ENCODE measurements around the gene GTF2A1.
"Not testable (repeated sequence)": the region's sequence is repeated elsewhere in the genome, so short reads cannot be mapped to it uniquely, and the experiment has no call there.

GTF2A1 gene

DNA sequence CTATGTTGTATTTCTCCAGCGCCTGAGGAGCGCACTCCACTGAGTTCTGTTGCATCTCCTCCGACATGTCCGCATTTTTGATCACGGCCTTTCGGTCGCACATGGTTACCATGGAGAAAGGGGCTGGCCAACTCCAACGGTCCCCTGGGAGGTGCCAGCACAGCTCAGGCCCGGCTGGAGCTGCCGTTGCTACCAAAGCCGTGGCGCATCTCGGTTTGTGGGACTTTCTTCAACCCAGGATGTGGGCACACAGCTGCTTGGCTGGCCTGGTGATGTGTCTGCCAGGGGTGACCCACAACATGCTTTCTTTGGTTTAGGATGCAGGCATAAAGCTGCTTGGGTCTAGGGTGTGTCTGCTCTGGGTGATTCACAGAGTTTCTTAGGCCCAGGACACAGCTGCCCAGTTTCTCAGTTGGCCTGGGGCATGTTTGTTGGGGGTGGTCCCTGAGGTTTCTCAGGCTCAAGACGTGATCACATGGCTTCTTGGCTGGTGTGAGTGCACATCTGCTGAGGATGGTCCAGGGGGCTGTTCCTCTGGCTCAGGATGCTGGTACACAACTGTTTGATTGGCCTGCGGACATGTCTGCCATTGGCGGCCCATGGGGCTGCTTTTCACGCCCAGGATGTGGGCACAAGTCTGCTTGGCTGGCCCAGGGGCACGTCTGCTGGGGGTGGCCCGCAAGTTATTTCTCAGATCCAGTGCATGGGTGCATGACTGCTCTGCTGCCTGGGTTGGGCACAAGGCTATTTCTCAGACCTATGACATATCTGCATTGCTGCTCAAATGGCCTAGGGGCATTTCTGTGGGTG lies 25.9 kb upstream of the GTF2A1 start:
- H3K4me3 ChIP-seq (ENCODE audit: low read length), result no peak overlapping the region
- TF ChIP-seq CTCF (conservative IDR thresholded peaks at IDR 0.05; ENCODE audit: low read length), result no peak
- DNase-seq (ENCODE audit: low read depth), result peak; percentile 73

GRCh38 chr14:81245771-81246170 lies 25.0 kb upstream of the GTF2A1 start:
- peak; percentile 80 for DNase-seq (ENCODE audit: low read depth)
- TF ChIP-seq CTCF (conservative IDR thresholded peaks at IDR 0.05; ENCODE audit: low read length), result no peak
- no peak overlapping the region for H3K4me3 ChIP-seq (ENCODE audit: low read length)

GRCh38 chr14:81244431-81244830 lies 23.7 kb upstream of the GTF2A1 start:
- not testable (repeated sequence) for H3K4me3 ChIP-seq (ENCODE audit: low read length); DNase-seq (ENCODE audit: low read depth)

GRCh38 chr14:81243499-81243898 lies 22.7 kb upstream of the GTF2A1 start:
- no peak for DNase-seq (ENCODE audit: low read depth)
- TF ChIP-seq CTCF (conservative IDR thresholded peaks at IDR 0.05; ENCODE audit: low read length), result no peak

DNA sequence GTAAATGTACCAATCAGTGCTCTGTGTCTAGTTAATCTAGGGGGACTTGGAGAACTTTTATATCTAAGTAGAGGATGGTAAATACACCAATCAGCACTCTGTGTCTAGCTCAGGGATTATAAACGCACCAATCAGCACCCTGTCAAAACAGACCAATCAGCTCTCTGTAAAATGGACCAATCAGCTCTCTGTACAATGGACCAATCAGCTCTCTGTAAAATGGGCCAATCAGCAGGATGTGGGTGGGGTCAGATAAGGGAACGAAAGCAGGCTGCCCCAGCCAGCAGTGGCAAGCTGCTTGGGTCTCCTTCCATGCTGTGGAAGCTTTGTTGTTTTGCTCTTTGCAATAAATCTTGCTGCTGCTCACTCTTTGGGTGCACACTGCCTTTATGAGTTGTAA lies 16.1 kb upstream of the GTF2A1 start:
- not testable (repeated sequence) for H3K4me3 ChIP-seq (ENCODE audit: low read length); DNase-seq (ENCODE audit: low read depth)

More at GRCh38 chr14:81243499-81243898, 22.7 kb upstream of the GTF2A1 start:
- H3K4me3 ChIP-seq (ENCODE audit: low read length), result no peak overlapping the region

DNA sequence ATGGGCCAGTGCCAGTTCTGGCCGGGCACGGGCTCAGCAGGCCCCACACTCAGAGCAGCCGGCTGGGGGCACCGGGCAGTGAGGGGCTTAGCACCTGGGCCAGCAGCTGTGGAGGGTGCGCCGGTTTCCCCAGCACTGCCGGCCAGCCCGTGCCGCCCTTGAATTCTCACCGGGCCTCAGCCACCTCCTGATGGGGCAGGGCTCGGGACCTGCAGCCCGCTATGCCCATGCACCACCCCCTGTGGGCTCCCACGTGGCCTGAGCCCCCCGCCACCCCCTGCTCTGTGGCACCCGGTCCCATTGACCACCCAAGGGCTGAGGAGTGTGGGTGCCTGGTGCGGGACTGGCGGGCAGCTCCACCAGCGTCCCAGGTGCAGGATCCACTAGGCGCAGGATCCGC lies 15.4 kb upstream of the GTF2A1 start:
- no peak for DNase-seq (ENCODE audit: low read depth)
- no peak for TF ChIP-seq CTCF (conservative IDR thresholded peaks at IDR 0.05; ENCODE audit: low read length)
- no peak overlapping the region for H3K4me3 ChIP-seq (ENCODE audit: low read length)

DNA sequence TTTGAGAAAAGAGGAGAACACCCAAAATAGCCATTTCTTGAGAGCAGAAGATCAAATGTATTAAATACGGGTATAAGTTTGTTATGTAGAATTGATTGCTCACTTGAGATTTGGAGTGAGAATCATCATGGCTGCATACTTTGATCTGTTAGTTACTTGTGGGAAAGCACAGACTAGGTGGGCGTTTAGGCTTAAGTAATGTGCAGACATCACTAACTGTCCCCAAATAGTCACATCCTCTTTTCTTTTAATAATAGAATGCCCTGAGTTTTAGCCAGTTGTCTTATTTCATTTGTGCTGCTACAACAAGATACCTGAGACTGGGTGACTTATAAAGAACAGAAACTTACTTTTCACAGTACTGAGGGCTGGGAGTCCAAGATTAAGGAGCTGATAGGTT lies 14.3 kb upstream of the GTF2A1 start:
- DNase-seq (ENCODE audit: low read depth), result no peak
- no peak overlapping the region for H3K4me3 ChIP-seq (ENCODE audit: low read length)
- no peak for TF ChIP-seq CTCF (conservative IDR thresholded peaks at IDR 0.05; ENCODE audit: low read length)

DNA sequence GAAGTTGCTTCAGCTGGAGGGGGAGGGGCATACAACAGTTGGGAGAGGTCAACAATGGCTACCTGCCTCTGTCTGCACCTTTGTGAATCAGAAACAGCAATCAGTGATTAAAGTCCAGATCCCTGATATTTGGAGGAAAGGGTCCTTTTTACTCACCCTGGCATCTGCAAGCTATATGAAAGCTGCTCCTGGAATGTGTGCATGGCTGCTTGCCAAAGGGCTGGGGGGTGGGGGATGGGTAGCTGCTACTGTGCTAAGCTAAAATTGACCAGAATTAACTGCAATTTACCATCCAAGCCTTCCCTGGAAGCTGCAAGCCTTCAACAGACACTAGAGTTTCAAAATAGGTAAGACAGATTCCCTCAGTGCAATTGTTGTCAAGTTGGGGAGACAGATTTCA lies 13.5 kb upstream of the GTF2A1 start:
- H3K4me3 ChIP-seq (ENCODE audit: low read length), result no peak overlapping the region
- no peak for DNase-seq (ENCODE audit: low read depth)
- TF ChIP-seq CTCF (conservative IDR thresholded peaks at IDR 0.05; ENCODE audit: low read length), result no peak

All from AG10803 (cell line).